K562 (cell line): ENCODE results near the gene PKIB. TPM values are rescaled to one million over a fixed set of nuclear protein-coding genes. Genes with fewer than 3 reads are reported as not detected.

Experiments used
- ATAC-seq: fragments of 200-7000 bp; cut with Tn5 transposase; 3 replicates; pipeline ENCODE4 v1.9.1; 2020; ENCODE audit warnings: moderate library complexity
- BruUV-seq: library from RNA; stranded (reverse); fragments of 400-500 nt; replicated peaks from 2 replicates; lab custom pipeline; 2021; lab: Mats Ljungman, UMichigan
- CTCF ChIA-PET: fragments of 300-600 bp; formaldehyde crosslinking; extraction: SDS; loops from one replicate; lab custom pipeline; 2021; ENCODE audit warnings: low intra/inter-chr PET ratio; lab: Yijun Ruan, JAX
- POLR2A ChIA-PET: fragments of 300-600, 350-650 bp; sonication (Branson Sonifier 250); formaldehyde crosslinking; extraction: SDS; loops from one replicate; lab custom pipeline; 2021; ENCODE audit warnings: antibody characterized with exemption, inconsistent platforms; lab: Yijun Ruan, JAX
- DNase-seq, 4 experiments: peaks; one replicate each; pipeline versions ENCODE4 v3.0.0 to v3.0.0-alpha.2; 2011 to 2018; ENCODE audit warnings: low spot score in 3 of 4, mixed read lengths in 3 of 4; ENCODE audit errors: extremely low read depth in 1 of 4
- FAIRE-seq: peaks from 2 replicates; lab custom pipeline; 2011; peaks lifted over from hg19 to GRCh38; lab: Jason Lieb, UNC
- H2AFZ ChIP-seq: 2 replicates; pipeline ENCODE4 v1.6.0; 2011; ENCODE audit warnings: low read depth, low read length, control low read depth, inconsistent platforms
- H3K27ac ChIP-seq: fragments of 200-600 bp; 3 replicates; pipeline ENCODE4 v1.8.0; 2011; ENCODE audit warnings: low read depth, mild to moderate bottlenecking, control low read depth, inconsistent platforms, low read length, moderate library complexity, mixed read lengths; ENCODE audit errors: extremely low read depth
- H3K27me3 ChIP-seq, 2 experiments: fragments of 300-600 bp in 1 of 2; 2 replicates in 1 of 2; 3 replicates in 1 of 2; pipeline versions ENCODE4 v1.6.0 to v1.8.0; 2011; ENCODE audit warnings: inconsistent platforms in 2 of 2, low read length in 2 of 2, mild to moderate bottlenecking in 1 of 2, mixed read lengths in 1 of 2, moderate library complexity in 1 of 2; ENCODE audit not compliant: control insufficient read depth in 2 of 2, insufficient read depth in 2 of 2
- H3K36me3 ChIP-seq: fragments of 300-600 bp; 3 replicates; pipeline ENCODE4 v1.8.0; 2011; ENCODE audit warnings: mild to moderate bottlenecking, low read length, inconsistent platforms; ENCODE audit not compliant: control insufficient read depth, insufficient read depth
- H3K4me1 ChIP-seq, 2 experiments: fragments of 200-600 bp in 1 of 2; replicated peaks in 1 of 2; 2 replicates in 1 of 2; 3 replicates in 1 of 2; pipeline versions ENCODE4 v1.5.1 to v1.8.0; 2011; ENCODE audit warnings: inconsistent platforms in 2 of 2, low read length in 2 of 2, mild to moderate bottlenecking in 1 of 2, mixed read lengths in 1 of 2, moderate library complexity in 1 of 2; ENCODE audit not compliant: control insufficient read depth in 2 of 2, insufficient read depth in 2 of 2
- H3K4me2 ChIP-seq: 2 replicates; pipeline ENCODE4 v1.6.1; 2011; ENCODE audit warnings: low read length, control low read depth, inconsistent platforms, mixed read lengths; ENCODE audit not compliant: insufficient read depth
- H3K4me3 ChIP-seq: fragments of 200-600 bp; sonication (generic), shearing (Covaris generic); 2 replicates; pipeline ENCODE4 v1.5.1; 2016; ENCODE audit warnings: control low read depth, inconsistent platforms
- H3K79me2 ChIP-seq: fragments of 200-600 bp; 3 replicates; pipeline ENCODE4 v1.8.0; 2011; ENCODE audit warnings: low read length, inconsistent platforms; ENCODE audit not compliant: control insufficient read depth, insufficient read depth
- H3K9ac ChIP-seq, 2 experiments: 2 replicates each; pipeline versions ENCODE4 v1.6.0 to v1.6.1; 2011; ENCODE audit warnings: low read depth in 2 of 2, low read length in 2 of 2, control low read depth in 1 of 2, inconsistent platforms in 1 of 2, mild to moderate bottlenecking in 1 of 2, mixed read lengths in 1 of 2; ENCODE audit not compliant: insufficient read depth in 1 of 2
- H3K9me1 ChIP-seq: one replicate; pipeline ENCODE4 v1.6.0; 2011; ENCODE audit warnings: inconsistent platforms, mild to moderate bottlenecking, low read length, moderate library complexity; ENCODE audit not compliant: control insufficient read depth, insufficient read depth
- H3K9me3 ChIP-seq: replicated peaks from 2 replicates; pipeline ENCODE4 v1.5.1; 2011; ENCODE audit warnings: low read depth, low read length, inconsistent platforms; ENCODE audit not compliant: control insufficient read depth, insufficient read depth
- H4K20me1 ChIP-seq: replicated peaks from 2 replicates; pipeline ENCODE4 v1.6.1; 2011; ENCODE audit warnings: low read length, inconsistent platforms, mixed read lengths; ENCODE audit not compliant: control insufficient read depth, insufficient read depth
- MEIS2 ChIP-seq: fragments of 450-650 bp; IDR thresholded peaks from 2 replicates; pipeline ENCODE4 v1.6.1; 2014; ENCODE audit warnings: mild to moderate bottlenecking; ENCODE audit not compliant: partially characterized antibody
- WGBS: fragments of 100-300 bp; shearing (Covaris generic); methylation state at CpG from one replicate; pipeline ENCODE4 v1.1.6; 2016; ENCODE audit warnings: low coverage, mixed read lengths; ENCODE audit not compliant: insufficient coverage; ENCODE audit errors: missing lambda C conversion rate; 5-methylcytosine and 5-hydroxymethylcytosine counted together
- in situ Hi-C: fragments of 300-500 bp; cut with MboI; formaldehyde crosslinking; loops from 4 replicates; pipeline ENCODE4 v1.15.0; 2018; ENCODE audit warnings: inconsistent platforms, mixed read lengths
- intact Hi-C: fragments of 100-400 bp; cut with micrococcal nuclease; formaldehyde crosslinking; loops from 2 replicates; pipeline ENCODE4 v1.14.2; 2022
- polyA plus RNA-seq, 8 experiments: library from polyadenylated mRNA; depleted of rRNA in 4 of 8; stranded (reverse) in 5 of 8; unstranded in 3 of 8; fragments of >200 nt; fragmentation: Nextera tagmentation in 2 of 8; fragmentation: Illumina TruSeq in 1 of 8; extraction: Ambion mirVana in 2 of 8; extraction: Trizol in 1 of 8; gene quantifications; 2 replicates each; pipeline versions ENCODE4 v1.2.1 to v1.2.3, GENCODE V29; 2011 to 2014; ENCODE audit warnings: inconsistent platforms in 1 of 8, missing spikeins in 1 of 8
- total RNA-seq, 7 experiments: library from RNA; depleted of rRNA in 6 of 7; stranded (reverse); fragments of >200 nt in 6 of 7; fragmentation: Illumina TruSeq in 2 of 7; extraction: Trizol in 2 of 7; gene quantifications; 2 replicates each; pipeline versions ENCODE4 v1.2.1 to v1.2.3, GENCODE V29; 2011 to 2021; ENCODE audit warnings: low replicate concordance in 1 of 7
- TF ChIP-seq, protein P1 (sequence below): fragments of 250-450 bp; sonication (Bioruptor Pico); IDR thresholded peaks from 2 replicates; pipeline ENCODE4 v1.8.0; 2021; ENCODE audit warnings: moderate library complexity, mild to moderate bottlenecking, inconsistent platforms
- TF ChIP-seq, protein P2 (sequence below): fragments of 200-600 bp; sonication (generic); IDR thresholded peaks from one replicate; pipeline ENCODE4 v1.6.1; 2012; ENCODE audit warnings: mild to moderate bottlenecking, low read depth, low read length, inconsistent platforms

Gene PKIB
- total and polyA plus RNA-seq, 9 of the 15 experiments (the other 6 are each of a cell fraction or from before 2014, with no cell fraction given): 14.8 to 37.5 (median 27.4) TPM

- ChIA-PET POLR2A (no interaction called here), CTCF (no interaction called here)
- no peak overlapping the region for H3K27ac ChIP-seq
- no peaks in the 10 kb centered on the region for H3K4me1 ChIP-seq
- H3K36me3 ChIP-seq: no peaks in the 10 kb centered on the region
- in situ Hi-C loops: no loop called here
- no peak for TF ChIP-seq MEIS2
- H3K4me2 ChIP-seq: no peak overlapping the region
- DNase-seq (no peak), ATAC-seq (no peak), FAIRE-seq (no peak)
- no peaks in the 10 kb centered on the region for H3K27me3 ChIP-seq
- H3K79me2 ChIP-seq: no peaks in the 10 kb centered on the region
- H3K9ac ChIP-seq: no peak overlapping the region
- WGBS: 38% methylated on average over 4 of the region's 4 CpGs
- BruUV-seq: no TSS peak
- no peaks in the 10 kb centered on the region for H3K9me1 ChIP-seq
- peak overlapping the region; percentile 20; the same call in 1 of the 2 replicates for H2AFZ ChIP-seq
- H4K20me1 ChIP-seq: no peaks in the 10 kb centered on the region
- intact Hi-C loops: no loop called here
- H3K9me3 ChIP-seq: no peaks in the 10 kb centered on the region
- H3K4me3 ChIP-seq: no peak overlapping the region
Observed at GRCh38 chr6:122665929-122666328, 55.7 kb downstream of the PKIB start.

GRCh38 chr6:122666418-122666817 is 56.2 kb downstream of the PKIB start:
- intact Hi-C loops (no loop called here), in situ Hi-C loops (no loop called here)
- Histone ChIP-seq H3K79me2 (no peaks in the 10 kb centered on the region), H3K27me3 (no peaks in the 10 kb centered on the region), H3K4me2 (no peak overlapping the region), H3K27ac (no peak overlapping the region), H3K4me1 (no peaks in the 10 kb centered on the region), H3K36me3 (no peaks in the 10 kb centered on the region), H3K4me3 (no peak overlapping the region), H3K9me3 (no peaks in the 10 kb centered on the region), H3K9me1 (no peaks in the 10 kb centered on the region), H3K9ac (no peak overlapping the region), H4K20me1 (no peaks in the 10 kb centered on the region), H2AFZ (no peak overlapping the region)
- 66% methylated on average over 2 of the region's 2 CpGs for WGBS
- no TSS peak for BruUV-seq
- ChIA-PET CTCF (no interaction called here), POLR2A (no interaction called here)
- no peak for DNase-seq
- no peak for FAIRE-seq
- no peak for ATAC-seq
- TF ChIP-seq, protein P1, sequence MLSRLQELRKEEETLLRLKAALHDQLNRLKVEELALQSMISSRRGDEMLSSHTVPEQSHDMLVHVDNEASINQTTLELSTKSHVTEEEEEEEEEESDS (CRISPR knock-in tag): no peak
- TF ChIP-seq, protein P2, sequence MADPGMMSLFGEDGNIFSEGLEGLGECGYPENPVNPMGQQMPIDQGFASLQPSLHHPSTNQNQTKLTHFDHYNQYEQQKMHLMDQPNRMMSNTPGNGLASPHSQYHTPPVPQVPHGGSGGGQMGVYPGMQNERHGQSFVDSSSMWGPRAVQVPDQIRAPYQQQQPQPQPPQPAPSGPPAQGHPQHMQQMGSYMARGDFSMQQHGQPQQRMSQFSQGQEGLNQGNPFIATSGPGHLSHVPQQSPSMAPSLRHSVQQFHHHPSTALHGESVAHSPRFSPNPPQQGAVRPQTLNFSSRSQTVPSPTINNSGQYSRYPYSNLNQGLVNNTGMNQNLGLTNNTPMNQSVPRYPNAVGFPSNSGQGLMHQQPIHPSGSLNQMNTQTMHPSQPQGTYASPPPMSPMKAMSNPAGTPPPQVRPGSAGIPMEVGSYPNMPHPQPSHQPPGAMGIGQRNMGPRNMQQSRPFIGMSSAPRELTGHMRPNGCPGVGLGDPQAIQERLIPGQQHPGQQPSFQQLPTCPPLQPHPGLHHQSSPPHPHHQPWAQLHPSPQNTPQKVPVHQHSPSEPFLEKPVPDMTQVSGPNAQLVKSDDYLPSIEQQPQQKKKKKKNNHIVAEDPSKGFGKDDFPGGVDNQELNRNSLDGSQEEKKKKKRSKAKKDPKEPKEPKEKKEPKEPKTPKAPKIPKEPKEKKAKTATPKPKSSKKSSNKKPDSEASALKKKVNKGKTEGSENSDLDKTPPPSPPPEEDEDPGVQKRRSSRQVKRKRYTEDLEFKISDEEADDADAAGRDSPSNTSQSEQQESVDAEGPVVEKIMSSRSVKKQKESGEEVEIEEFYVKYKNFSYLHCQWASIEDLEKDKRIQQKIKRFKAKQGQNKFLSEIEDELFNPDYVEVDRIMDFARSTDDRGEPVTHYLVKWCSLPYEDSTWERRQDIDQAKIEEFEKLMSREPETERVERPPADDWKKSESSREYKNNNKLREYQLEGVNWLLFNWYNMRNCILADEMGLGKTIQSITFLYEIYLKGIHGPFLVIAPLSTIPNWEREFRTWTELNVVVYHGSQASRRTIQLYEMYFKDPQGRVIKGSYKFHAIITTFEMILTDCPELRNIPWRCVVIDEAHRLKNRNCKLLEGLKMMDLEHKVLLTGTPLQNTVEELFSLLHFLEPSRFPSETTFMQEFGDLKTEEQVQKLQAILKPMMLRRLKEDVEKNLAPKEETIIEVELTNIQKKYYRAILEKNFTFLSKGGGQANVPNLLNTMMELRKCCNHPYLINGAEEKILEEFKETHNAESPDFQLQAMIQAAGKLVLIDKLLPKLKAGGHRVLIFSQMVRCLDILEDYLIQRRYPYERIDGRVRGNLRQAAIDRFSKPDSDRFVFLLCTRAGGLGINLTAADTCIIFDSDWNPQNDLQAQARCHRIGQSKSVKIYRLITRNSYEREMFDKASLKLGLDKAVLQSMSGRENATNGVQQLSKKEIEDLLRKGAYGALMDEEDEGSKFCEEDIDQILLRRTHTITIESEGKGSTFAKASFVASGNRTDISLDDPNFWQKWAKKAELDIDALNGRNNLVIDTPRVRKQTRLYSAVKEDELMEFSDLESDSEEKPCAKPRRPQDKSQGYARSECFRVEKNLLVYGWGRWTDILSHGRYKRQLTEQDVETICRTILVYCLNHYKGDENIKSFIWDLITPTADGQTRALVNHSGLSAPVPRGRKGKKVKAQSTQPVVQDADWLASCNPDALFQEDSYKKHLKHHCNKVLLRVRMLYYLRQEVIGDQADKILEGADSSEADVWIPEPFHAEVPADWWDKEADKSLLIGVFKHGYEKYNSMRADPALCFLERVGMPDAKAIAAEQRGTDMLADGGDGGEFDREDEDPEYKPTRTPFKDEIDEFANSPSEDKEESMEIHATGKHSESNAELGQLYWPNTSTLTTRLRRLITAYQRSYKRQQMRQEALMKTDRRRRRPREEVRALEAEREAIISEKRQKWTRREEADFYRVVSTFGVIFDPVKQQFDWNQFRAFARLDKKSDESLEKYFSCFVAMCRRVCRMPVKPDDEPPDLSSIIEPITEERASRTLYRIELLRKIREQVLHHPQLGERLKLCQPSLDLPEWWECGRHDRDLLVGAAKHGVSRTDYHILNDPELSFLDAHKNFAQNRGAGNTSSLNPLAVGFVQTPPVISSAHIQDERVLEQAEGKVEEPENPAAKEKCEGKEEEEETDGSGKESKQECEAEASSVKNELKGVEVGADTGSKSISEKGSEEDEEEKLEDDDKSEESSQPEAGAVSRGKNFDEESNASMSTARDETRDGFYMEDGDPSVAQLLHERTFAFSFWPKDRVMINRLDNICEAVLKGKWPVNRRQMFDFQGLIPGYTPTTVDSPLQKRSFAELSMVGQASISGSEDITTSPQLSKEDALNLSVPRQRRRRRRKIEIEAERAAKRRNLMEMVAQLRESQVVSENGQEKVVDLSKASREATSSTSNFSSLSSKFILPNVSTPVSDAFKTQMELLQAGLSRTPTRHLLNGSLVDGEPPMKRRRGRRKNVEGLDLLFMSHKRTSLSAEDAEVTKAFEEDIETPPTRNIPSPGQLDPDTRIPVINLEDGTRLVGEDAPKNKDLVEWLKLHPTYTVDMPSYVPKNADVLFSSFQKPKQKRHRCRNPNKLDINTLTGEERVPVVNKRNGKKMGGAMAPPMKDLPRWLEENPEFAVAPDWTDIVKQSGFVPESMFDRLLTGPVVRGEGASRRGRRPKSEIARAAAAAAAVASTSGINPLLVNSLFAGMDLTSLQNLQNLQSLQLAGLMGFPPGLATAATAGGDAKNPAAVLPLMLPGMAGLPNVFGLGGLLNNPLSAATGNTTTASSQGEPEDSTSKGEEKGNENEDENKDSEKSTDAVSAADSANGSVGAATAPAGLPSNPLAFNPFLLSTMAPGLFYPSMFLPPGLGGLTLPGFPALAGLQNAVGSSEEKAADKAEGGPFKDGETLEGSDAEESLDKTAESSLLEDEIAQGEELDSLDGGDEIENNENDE: no peak
